OCI-LY3 (cell line): ENCODE measurements around the gene SYCN.

Source experiments
- CTCF ChIP-seq: fragments of 200-600, 300-600 bp; sonication (generic); IDR thresholded peaks from 2 replicates; pipeline ENCODE4 v1.5.1; 2014; ENCODE audit warnings: antibody characterized with exemption, low read length, low read depth
- EZH2phosphoT487 ChIP-seq: fragments of 200-600 bp; shearing (Covaris generic); IDR thresholded peaks from 2 replicates; pipeline ENCODE4 v1.6.1; 2018; ENCODE audit warnings: antibody characterized with exemption, mixed run types, low read depth

GRCh38 chr19:39186391-39186790 lies 17.7 kb downstream of the SYCN start:
- TF ChIP-seq CTCF (no peak), EZH2phosphoT487 (no peak)
